Nucleus accumbens (tissue), 56 donors: ENCODE results near the gene DSC3.

Experiments used
- DNase-seq, 56 donors: peaks; one replicate each; lab custom pipeline; 2025; lab: John Stamatoyannopoulos, UW

DSC3 gene

DNA sequence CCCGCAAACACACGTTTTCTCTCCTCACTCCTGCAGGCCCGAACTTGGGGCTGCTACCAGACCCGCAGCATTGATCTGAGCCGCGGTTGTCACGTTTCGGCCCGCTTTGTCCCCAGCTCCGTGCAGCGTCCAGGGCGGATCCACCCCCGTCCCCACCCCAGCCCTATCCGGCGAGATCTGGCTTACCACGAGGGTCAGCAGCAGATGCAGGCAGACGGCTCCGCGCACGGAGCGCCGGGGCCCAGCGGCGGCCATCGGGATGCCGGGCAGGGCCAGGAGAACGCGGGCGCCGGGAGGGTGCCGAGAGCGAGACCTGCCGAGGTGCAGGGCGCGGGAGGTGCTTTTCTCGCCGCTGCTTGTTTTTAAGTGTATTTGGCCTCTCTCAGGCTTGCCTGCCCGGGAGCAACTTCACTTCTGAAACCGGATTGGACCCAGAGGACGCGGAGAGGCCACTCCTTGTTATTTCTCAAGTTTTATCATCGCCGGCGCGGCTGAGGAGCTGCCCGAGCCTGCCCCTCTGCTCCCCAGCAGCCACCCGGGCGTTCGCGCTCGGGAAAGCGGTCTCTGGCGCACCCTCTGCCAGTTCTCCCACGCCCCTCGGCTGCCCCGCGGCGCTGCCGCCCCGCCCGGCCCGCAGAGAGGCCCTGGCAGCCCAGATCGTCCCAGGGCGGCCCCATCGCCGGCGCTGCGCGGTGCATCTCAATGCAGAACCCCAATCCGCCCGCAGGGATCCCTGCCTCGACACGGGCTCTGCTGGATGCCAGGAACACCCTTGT, at the start of gene DSC3:
TSS of gene DSC3 (minus strand) at position 337 of the 776 bp plus-strand sequence. CDS start at position 255, 82 bp downstream.
- DNase-seq = no peak

- DNase-seq = no peak
Measured at GRCh38 chr18:31091350-31091749, 48.8 kb upstream of the DSC3 start.

DNA sequence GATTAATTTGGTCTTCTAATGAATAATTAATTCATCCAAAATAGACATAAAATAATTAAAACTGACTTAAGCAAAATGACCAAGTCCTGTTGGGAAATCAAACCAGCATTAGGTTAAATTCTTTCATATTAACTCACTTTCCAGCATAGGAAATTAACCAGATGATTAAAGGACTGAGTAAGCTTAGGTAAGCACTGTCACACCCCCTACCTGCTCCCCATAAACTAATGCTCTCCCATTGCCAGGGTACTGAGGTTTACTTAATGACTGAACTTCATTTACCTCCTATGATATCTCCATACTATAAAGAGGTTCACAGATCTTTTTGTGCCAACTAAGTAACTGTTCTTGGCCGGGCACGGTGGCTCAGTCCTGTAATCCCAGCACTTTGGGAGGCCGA, 46.0 kb upstream of the DSC3 start:
- DNase-seq = no peak

- no peak for DNase-seq
Measured at GRCh38 chr18:31079973-31080372, 37.4 kb upstream of the DSC3 start.

DNA sequence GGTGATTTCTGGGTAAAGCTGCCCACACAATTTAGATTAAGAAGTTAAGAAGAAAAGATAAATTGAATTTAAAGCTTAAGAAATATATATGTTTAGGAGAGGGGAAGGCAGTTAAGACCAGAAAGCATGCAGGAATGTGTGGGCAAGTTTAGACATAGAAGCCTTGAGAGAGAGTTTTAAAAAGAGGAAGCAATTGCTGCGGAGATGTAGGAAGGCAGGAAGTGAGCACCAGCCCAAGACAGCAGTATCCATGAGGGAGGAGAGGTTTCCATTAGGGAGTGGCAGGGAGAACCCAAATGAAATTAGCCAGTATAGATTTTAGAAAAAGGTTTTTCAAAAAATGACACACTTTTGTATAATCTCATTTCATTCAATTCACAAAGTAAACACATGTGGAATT, 35.3 kb upstream of the DSC3 start:
- no peak for DNase-seq

DNA sequence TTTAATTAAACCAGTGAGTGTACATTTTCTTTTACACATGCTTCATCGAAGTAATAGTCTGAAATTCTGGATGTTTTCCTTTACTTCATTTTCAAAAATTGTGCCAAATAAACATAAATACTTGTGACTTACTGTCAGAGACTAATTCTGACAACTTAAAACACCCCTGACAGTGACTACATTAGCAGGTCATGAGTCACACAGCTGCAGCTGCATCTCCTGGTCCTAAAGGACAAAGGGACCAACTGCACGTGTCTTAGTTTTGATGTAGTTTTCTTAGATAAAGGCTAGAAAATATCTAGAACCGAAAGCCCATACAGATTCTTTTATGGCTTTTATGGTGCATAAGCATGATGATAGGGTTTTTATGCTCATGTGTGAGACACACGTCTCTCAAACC, 29.6 kb upstream of the DSC3 start:
- DNase-seq = no peak

- no peak for DNase-seq
Measured at GRCh38 chr18:31070206-31070605, 27.7 kb upstream of the DSC3 start.

- no peak for DNase-seq
Measured at GRCh38 chr18:31066266-31066665, 23.7 kb upstream of the DSC3 start.

GRCh38 chr18:31065036-31065773, 22.7 kb upstream of the DSC3 start:
- no peak for DNase-seq

DNA sequence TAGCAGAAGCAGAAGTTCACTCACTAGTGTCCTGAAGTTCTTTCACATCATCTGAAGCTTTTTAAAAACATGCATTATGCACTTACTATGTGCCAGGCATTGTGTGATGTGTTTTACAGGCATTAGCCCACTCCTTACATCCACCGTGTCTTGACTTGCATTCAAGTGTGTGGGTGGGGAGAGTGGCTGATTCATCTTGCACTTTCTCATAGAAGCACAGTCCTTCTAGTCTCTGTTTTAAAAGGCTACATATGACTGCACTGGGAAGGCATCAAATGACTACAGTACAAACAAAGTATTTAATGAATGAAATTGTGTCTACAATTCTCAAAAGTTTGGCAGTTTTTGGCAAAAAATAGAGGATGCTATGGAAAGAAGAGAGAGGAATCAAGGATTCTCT, 21.6 kb upstream of the DSC3 start:
- DNase-seq = no peak

DNA sequence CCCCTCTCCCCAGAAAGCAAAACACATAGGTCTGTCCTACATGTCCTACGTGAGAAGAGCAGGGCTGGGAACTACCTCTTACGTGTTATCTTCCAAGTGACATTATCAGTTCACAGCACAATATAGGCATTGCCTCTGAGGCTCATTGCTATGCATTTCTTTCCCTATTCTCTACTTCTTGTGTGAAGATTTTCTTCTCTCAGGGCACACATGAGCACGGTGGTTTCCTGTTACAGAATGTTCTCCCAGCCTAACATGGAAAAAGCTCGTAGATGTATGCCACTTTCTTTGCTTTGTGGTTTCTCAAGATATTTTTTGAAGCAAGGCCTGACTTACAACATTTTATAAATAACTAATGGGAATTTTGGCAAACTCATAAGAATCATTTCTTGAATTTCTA, 19.4 kb upstream of the DSC3 start:
- DNase-seq = no peak

GRCh38 chr18:31058897-31059296, 16.4 kb upstream of the DSC3 start:
- DNase-seq = no peak

GRCh38 chr18:31057917-31058316, 15.4 kb upstream of the DSC3 start:
- DNase-seq = no peak

- no peak for DNase-seq
Measured at GRCh38 chr18:31057051-31057450, 14.5 kb upstream of the DSC3 start.

DNA sequence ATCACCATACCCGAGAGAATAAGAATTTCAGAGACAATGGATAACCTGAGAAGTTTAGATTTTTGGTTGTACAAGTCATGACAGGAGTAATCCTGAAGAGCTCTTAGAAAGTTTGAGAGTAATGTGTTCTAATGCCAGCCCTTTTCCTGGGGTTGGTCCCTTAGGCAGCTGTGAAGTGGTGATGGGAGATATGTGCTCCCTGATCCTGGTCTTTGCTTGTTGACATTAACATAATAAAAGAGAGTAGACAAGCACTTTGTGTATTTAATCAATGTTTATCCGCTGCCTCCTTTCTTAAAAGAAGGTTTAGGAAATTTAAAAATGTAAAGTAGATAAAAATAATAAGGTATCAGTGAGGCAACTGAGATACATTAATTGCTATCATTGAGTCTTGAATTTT, 13.8 kb upstream of the DSC3 start:
- no peak for DNase-seq

DNA sequence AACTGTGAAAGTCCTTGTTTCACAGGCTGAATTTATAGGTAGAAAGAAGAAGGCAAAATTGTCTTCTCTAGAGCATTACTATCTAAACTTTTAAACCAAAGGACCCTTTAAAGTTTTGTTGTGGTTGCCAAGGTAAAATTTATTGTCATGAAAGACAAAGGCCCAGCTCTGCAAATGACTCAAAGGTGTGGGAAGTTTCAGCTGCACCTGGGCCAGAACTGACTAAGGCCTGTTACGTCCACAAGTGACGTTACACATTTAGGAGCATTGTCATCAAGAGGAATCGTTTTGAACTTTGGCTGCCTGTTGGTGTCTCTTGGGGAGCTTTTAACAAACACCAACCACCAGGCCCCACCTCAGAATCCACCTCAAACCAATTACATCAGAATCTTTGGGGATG, 8.1 kb upstream of the DSC3 start:
- DNase-seq = no peak

- peak in 1 of 56 donors; percentile 6 for DNase-seq
Measured at GRCh38 chr18:31049189-31049588, 6.6 kb upstream of the DSC3 start.

DNA sequence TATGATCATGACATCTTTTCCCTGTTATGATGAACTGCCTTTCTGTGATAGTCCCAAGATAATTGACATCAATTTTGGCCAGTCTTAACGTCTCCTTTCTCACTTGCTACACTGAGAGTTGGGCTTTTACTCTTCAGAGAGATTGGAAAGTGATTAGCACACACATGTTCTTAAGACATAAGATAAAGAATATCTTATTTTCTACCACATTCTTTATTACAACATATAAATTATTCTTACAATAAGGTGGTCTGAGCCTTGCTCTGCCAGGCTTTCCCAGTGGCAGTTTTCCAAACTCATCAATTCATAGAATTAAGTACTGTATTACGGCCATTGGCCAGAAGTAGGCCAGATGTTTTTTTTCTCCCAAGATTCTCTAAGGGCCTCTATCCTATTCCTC, 5.7 kb upstream of the DSC3 start:
- no peak for DNase-seq

DNA sequence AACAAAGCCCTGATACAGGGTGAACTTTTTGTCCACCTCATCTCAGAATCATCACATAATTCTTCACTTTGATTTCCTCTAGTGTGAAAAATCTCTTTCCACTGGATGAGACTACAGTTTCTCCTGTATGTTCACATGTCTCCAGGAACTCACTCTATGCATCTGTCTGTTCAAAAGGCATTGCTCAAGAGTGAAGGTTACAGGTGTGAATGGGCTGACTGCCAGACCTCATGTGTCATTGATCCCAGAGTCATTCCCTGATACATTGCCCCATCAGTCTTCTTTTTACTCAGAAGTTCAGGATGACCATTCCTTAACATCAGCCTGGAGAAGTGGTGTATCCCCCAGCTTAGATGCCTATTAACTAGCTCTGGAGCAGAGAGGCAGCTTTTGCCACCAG, 4.4 kb upstream of the DSC3 start:
- no peak for DNase-seq

GRCh38 chr18:31045599-31045998, 3.1 kb upstream of the DSC3 start:
- DNase-seq = no peak

DNA sequence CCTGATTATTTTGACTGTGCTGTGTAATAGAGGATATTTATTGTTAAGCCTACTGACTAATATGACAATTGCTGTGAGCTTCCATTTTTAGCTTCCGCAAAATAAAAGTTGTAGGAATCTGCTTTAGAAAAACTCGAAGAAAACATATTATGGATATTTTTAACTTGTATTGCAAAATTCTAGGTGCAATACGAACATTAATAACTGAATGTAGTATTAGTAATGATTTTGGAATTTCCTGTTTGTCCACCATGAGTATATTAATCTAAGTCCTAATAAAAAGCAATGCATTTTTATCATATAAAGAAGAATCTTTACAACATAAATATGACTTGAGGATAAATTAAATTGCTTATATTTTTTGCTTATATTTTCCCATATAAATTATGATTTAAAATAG, 2.4 kb upstream of the DSC3 start:
- no peak for DNase-seq

DNA sequence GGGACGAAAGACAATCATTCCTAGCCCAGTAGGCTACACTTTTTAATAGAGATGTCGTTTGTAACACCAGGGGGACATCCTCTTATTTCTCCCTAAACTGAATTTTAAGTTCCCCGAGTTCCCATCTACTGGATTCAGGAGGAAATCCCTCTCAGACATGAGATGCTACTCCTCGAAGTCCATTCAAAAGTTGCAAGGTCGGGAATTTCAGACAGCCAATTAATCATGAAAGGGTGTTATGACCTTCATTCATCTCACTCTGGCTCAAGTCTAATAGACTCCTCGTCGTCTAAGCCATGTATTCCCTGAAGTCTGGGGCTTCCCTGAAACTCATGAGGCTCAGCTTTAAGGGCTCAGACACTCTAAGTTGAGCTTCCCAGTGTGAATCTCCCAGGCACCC, 1.2 kb upstream of the DSC3 start:
- no peak for DNase-seq
